Tibial nerve (tissue), 4 donors: ENCODE data around the gene MINDY4. TPM values are rescaled to one million over a fixed set of nuclear protein-coding genes. Genes with fewer than 3 reads are reported as not detected.

Experiments used
- DNase-seq, 2 donors: peaks; one replicate each; pipeline ENCODE4 v3.0.0-alpha.2; 2019; ENCODE audit warnings: low spot score in 2 of 2
- H3K27ac ChIP-seq, 4 donors: fragments of 200-600 bp; sonication (generic) in 3 of 4; one replicate each; pipeline ENCODE4 v1.5.1; 2017 to 2019; ENCODE audit warnings: mild to moderate bottlenecking in 1 of 4
- H3K27me3 ChIP-seq, 2 donors: fragments of 200-600 bp; sonication (generic) in 1 of 2; one replicate each; pipeline versions ENCODE4 v1.5.1 to v1.6.0; 2017 to 2019
- H3K36me3 ChIP-seq, 3 donors: fragments of 200-600 bp; sonication (generic); one replicate each; pipeline ENCODE4 v1.5.1; 2018 to 2019
- H3K4me1 ChIP-seq, 4 donors: fragments of 200-600 bp; sonication (generic) in 3 of 4; one replicate each; pipeline ENCODE4 v1.5.1; 2017 to 2019
- H3K4me3 ChIP-seq, 4 donors: fragments of 200-600 bp; sonication (generic) in 3 of 4; one replicate each; pipeline ENCODE4 v1.5.1; 2017 to 2019; ENCODE audit warnings: mild to moderate bottlenecking in 1 of 4, moderate library complexity in 1 of 4
- H3K9me3 ChIP-seq, 4 donors: fragments of 200-600 bp; sonication (generic) in 3 of 4; one replicate each; pipeline ENCODE4 v1.5.1; 2017 to 2019
- CTCF ChIP-seq, 5 experiments: fragments of 200-600 bp in 3 of 5; fragments of 450-650 bp in 2 of 5; sonication (generic) in 3 of 5; IDR thresholded peaks; one replicate each; pipeline ENCODE4 v1.5.1; 2016 to 2019; ENCODE audit warnings: antibody characterized with exemption in 5 of 5, mild to moderate bottlenecking in 3 of 5, moderate library complexity in 2 of 5
- EP300 ChIP-seq, 2 donors: sonication (generic); formaldehyde crosslinking; IDR thresholded peaks; one replicate each; pipeline ENCODE4 v1.6.1; 2017; ENCODE audit warnings: antibody characterized with exemption in 2 of 2, mild to moderate bottlenecking in 1 of 2
- POLR2A ChIP-seq, 2 donors: fragments of 450-650 bp; IDR thresholded peaks; one replicate each; pipeline ENCODE4 v1.6.1; 2017; ENCODE audit warnings: antibody characterized with exemption in 2 of 2, mild to moderate bottlenecking in 2 of 2, moderate library complexity in 2 of 2
- WGBS, 2 donors: methylation state at CpG; one replicate each; pipeline ENCODE4 v1.1.5; 2018; 5-methylcytosine and 5-hydroxymethylcytosine counted together
- total RNA-seq, 4 donors: library from RNA; depleted of rRNA; stranded (reverse); fragments of >200 nt; gene quantifications; one replicate each; pipeline ENCODE4 v1.1.0, GENCODE V29; 2016

The MINDY4 gene
- total RNA-seq, 4 donors from 2014 or later = 17.1 to 21.6 (median 19.9) TPM

- no peaks in the 10 kb centered on the region for H3K36me3 ChIP-seq
- H3K27ac ChIP-seq = peak overlapping the region in 1 of 4 donors; percentile 65
- no peak for DNase-seq
- no peaks in the 10 kb centered on the region for H3K9me3 ChIP-seq
- peak overlapping the region in 1 of 4 donors; percentile 49 for H3K4me3 ChIP-seq
- no peaks in the 10 kb centered on the region for H3K27me3 ChIP-seq
- no peak for TF ChIP-seq POLR2A (IDR thresholded peaks at IDR 0.05)
- no peak for TF ChIP-seq EP300 (IDR thresholded peaks at IDR 0.05)
- no peak for TF ChIP-seq CTCF (IDR thresholded peaks at IDR 0.05)
- H3K4me1 ChIP-seq = peaks cover 0 to 94% (median 12%) of the 10 kb centered on the region in 4 donors
- 55 to 68% methylated on average over 7 of the region's 7 CpGs for WGBS, 2 donors
Observed at GRCh38 chr7:30916767-30917166, 145.6 kb downstream of the MINDY4 start.

DNA sequence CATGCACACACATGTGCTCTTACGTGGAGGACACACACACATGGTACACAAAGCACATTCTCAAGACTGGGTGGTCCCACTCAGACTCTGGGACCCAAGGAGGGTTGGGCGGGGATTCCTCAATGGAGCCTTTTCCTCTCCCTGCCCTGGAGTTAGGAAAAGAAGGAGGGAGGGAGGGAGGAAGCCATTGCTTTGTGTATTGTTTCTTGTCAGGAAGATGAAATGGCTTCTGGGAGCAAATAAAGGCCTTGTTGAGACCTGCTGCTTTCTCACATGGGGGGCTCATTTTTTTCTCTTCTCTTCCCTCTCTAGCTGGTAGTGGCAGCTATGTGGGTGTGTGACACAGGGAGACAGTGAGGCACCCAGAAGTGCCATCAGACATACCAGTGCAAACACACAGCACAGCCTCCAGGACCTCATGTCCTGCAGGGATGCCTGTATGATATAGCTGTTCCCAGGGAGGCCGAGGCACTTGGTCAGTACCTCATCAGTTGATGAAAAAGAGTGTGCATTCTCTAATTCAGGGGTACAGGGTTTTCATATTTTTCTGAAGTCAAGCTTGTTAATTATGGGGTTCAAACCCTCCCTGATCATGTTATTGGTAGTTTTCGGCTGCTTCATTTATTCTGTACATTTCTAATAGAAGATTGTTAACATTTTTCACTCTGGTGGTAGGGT, 146.1 kb downstream of the MINDY4 start:
- peak overlapping the region in 1 of 4 donors; percentile 49 for H3K4me3 ChIP-seq
- H3K4me1 ChIP-seq = peaks cover 0 to 88% (median 12%) of the 10 kb centered on the region in 4 donors
- 58 to 66% methylated on average over 4 of the region's 4 CpGs for WGBS, 2 donors

GRCh38 chr7:30918676-30919075, 147.5 kb downstream of the MINDY4 start:
- no peak overlapping the region for H3K4me3 ChIP-seq
- DNase-seq = no peak
- H3K4me1 ChIP-seq = peaks cover 0 to 76% (median 12%) of the 10 kb centered on the region in 4 donors
- peaks cover 0 to 15% (median 0%) of the 10 kb centered on the region in 3 donors for H3K36me3 ChIP-seq
- H3K27ac ChIP-seq = peak overlapping the region in 2 of 4 donors; percentile 71 to 72
- no peaks in the 10 kb centered on the region for H3K9me3 ChIP-seq
- TF ChIP-seq EP300 (IDR thresholded peaks at IDR 0.05) (no peak), CTCF (IDR thresholded peaks at IDR 0.05) (no peak), POLR2A (IDR thresholded peaks at IDR 0.05) (no peak)
- no peaks in the 10 kb centered on the region for H3K27me3 ChIP-seq
- whole genome bisulfite sequencing, 2 donors = 76 to 82% methylated on average over 4 of the region's 4 CpGs

More for the DNA sequence above, 146.1 kb downstream of the MINDY4 start:
- H3K27me3 ChIP-seq = no peaks in the 10 kb centered on the region
- no peak for DNase-seq
- H3K27ac ChIP-seq = peak overlapping the region in 2 of 4 donors; percentile 52 to 65
- H3K9me3 ChIP-seq = no peaks in the 10 kb centered on the region
- no peak for TF ChIP-seq EP300 (IDR thresholded peaks at IDR 0.05)
- TF ChIP-seq CTCF (IDR thresholded peaks at IDR 0.05) = no peak
- no peak for TF ChIP-seq POLR2A (IDR thresholded peaks at IDR 0.05)
- H3K36me3 ChIP-seq = peaks cover 0 to 2% (median 0%) of the 10 kb centered on the region in 3 donors

- Histone ChIP-seq H3K4me3 (no peak overlapping the region), H3K9me3 (no peaks in the 10 kb centered on the region), H3K4me1 (peaks cover 0 to 63% (median 3%) of the 10 kb centered on the region in 4 donors), H3K27me3 (no peaks in the 10 kb centered on the region), H3K36me3 (peaks cover 0 to 30% (median 0%) of the 10 kb centered on the region in 3 donors), H3K27ac (peak overlapping the region in 2 of 4 donors; percentile 43 to 72)
- DNase-seq = peak in 1 of 2 donors; percentile 8
- TF ChIP-seq EP300 (IDR thresholded peaks at IDR 0.05) = no peak
- no peak for TF ChIP-seq CTCF (IDR thresholded peaks at IDR 0.05)
- no peak for TF ChIP-seq POLR2A (IDR thresholded peaks at IDR 0.05)
- WGBS, 2 donors = 62 to 64% methylated on average over 11 of the region's 11 CpGs
Observed at GRCh38 chr7:30920021-30920583, 148.9 kb downstream of the MINDY4 start.
